Mucosa of descending colon (tissue), 3 donors: ENCODE results near the gene ERC1. TPM values are rescaled to one million over a fixed set of nuclear protein-coding genes. Genes with fewer than 3 reads are reported as not detected.

Source experiments
- ATAC-seq: fragments of 200-7000 bp; cut with Tn5 transposase; one replicate; pipeline ENCODE4 v1.9.1; 2020; ENCODE audit warnings: mild to moderate bottlenecking, moderate library complexity
- DNase-seq, 3 donors: peaks; one replicate each; pipeline ENCODE4 v3.0.0-alpha.2; 2020
- H3K36me3 ChIP-seq: fragments of 200-600 bp; one replicate; pipeline ENCODE4 v1.8.0; 2021; ENCODE audit warnings: low read depth, mild to moderate bottlenecking
- H3K4me1 ChIP-seq: fragments of 200-600 bp; one replicate; pipeline ENCODE4 v1.8.0; 2021; ENCODE audit warnings: low read depth, mild to moderate bottlenecking
- H3K4me3 ChIP-seq: fragments of 200-600 bp; one replicate; pipeline ENCODE4 v1.8.0; 2021; ENCODE audit warnings: mild to moderate bottlenecking
- H3K9me3 ChIP-seq: fragments of 200-600 bp; one replicate; pipeline ENCODE4 v1.8.0; 2021; ENCODE audit warnings: mild to moderate bottlenecking
- CTCF ChIP-seq: fragments of 200-600 bp; IDR thresholded peaks from one replicate; pipeline ENCODE4 v1.8.0; 2022; ENCODE audit warnings: antibody characterized with exemption, mild to moderate bottlenecking
- intact Hi-C, 2 donors: fragments of 100-400 bp; cut with DNase I in 1 of 2; cut with micrococcal nuclease in 1 of 2; formaldehyde crosslinking; loops; one replicate each; pipeline versions ENCODE4 v1.11.0 to v1.11.1; 2022; cut with DNase I, micrococcal nuclease
- total RNA-seq, 3 donors: library from RNA; stranded (reverse); fragmentation: NEBNext Ultra II Directional in 2 of 3; extraction: Animal tissue kit (Norgen Biotek cat#: 25700) in 2 of 3; gene quantifications; one replicate each; pipeline versions ENCODE4 v1.2.1 to v1.2.4, GENCODE V29; 2021 to 2023
- donor health status: DM: no; HTN: no; CAD: no; lungs with moderate emphysema.
- donor health status: DM: no; HTN: no; CAD: no.
- donor health status: DM: no; HTN: yes; CAD: no.

ERC1 gene
- total RNA-seq, 3 donors from 2014 or later: 42.6 to 76.3 (median 49.6) TPM

DNA sequence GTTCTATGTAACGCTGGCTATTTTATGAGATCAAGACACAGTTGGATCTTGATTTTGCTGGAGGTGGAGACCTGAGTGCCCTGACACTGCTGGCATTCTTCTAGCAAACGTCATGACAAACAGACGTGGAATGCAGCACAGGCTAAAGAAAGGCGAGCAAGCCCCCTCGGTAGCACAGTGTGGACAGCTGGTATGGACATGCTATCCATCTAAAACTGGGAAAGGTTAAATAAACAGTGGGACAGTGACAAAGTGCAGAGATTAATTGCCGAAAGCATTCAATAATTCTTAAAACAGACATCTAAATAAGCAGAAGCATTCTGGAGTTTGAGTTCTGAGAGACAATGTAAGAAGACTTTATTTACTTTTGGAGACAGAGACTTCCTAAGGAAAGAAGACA is 366.1 kb downstream of the ERC1 start:
- no peak for DNase-seq
- no peaks in the 10 kb centered on the region for H3K4me1 ChIP-seq
- intact Hi-C loops: no loop called here
- no peak overlapping the region for H3K4me3 ChIP-seq
- no peak for TF ChIP-seq CTCF
- no peaks in the 10 kb centered on the region for H3K36me3 ChIP-seq
- no peaks in the 10 kb centered on the region for H3K9me3 ChIP-seq
- ATAC-seq: no peak

DNA sequence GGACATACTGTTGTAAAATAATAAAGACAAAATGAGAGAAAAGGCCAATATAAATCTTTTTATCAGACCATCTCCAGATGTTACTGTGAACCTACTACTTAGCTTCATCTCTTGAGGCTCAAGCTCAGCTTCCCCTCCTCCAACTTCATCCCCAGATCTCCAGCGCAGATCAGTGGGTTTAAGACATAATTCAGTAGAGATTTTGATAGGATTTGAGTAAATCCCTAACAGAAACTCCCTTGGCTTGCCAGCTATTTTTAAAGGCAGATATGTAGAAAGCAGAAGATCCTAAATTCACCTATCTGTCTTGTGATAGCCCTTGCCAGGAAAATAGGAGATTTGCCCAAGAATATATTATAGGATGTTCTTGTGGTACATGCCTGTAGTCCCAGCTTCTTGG is 366.7 kb downstream of the ERC1 start:
- H3K4me3 ChIP-seq: no peak overlapping the region
- H3K36me3 ChIP-seq: no peaks in the 10 kb centered on the region
- ATAC-seq: no peak
- H3K4me1 ChIP-seq: no peaks in the 10 kb centered on the region
- DNase-seq: no peak
- intact Hi-C loops: no loop called here
- TF ChIP-seq CTCF: no peak
- H3K9me3 ChIP-seq: no peaks in the 10 kb centered on the region

DNA sequence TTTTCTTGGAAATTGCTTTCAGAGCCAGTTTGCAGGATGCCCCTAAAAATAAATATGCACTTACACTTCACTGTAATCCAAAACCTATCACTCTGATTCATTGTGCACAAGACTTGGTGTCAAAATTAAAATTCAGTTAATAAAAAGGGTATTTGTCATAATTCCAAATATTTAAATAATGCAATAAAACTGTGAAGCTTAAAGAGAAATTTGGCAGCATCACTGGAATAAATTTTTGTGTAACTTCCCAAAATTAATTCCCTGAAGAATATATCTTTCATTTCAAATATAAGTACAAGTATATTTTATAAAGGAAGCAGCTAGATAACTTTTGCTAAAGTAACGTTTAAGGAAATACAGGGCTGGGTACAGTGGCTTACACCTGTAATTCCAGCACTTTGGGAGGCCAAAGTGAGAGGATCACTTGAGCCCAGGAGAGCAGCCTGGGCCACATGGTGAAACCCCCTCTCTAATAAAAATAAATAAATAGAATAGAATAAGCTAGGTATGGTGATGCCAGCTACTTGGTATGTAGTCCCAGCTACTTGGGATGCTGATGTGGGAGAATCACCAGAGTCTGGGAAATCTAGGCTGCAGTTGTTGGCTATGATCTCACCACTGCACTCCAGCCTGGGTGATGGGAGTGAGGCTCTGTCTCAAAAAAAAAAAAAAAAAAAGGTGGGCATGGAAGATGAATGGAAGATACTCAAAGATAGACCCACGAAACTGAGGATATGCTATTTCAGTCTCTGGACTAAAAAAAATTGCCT is 369.6 kb downstream of the ERC1 start:
- no peaks in the 10 kb centered on the region for H3K36me3 ChIP-seq
- DNase-seq (no peak), ATAC-seq (no peak)
- H3K4me3 ChIP-seq: no peak overlapping the region
- H3K4me1 ChIP-seq: no peaks in the 10 kb centered on the region
- no peak for TF ChIP-seq CTCF
- H3K9me3 ChIP-seq: no peaks in the 10 kb centered on the region
- intact Hi-C loops: no loop called here

GRCh38 chr12:1362143-1362662 is 371.2 kb downstream of the ERC1 start:
- no peaks in the 10 kb centered on the region for H3K9me3 ChIP-seq
- H3K36me3 ChIP-seq: no peaks in the 10 kb centered on the region
- no peaks in the 10 kb centered on the region for H3K4me1 ChIP-seq
- intact Hi-C loops: no loop called here
- H3K4me3 ChIP-seq: no peak overlapping the region
- TF ChIP-seq CTCF: no peak
- DNase-seq (no peak), ATAC-seq (no peak)

GRCh38 chr12:1365703-1366102 is 374.7 kb downstream of the ERC1 start:
- H3K4me1 ChIP-seq: no peaks in the 10 kb centered on the region
- intact Hi-C loops: no loop called here
- TF ChIP-seq CTCF: no peak
- H3K4me3 ChIP-seq: no peak overlapping the region
- no peak for ATAC-seq
- H3K9me3 ChIP-seq: no peaks in the 10 kb centered on the region
- no peak for DNase-seq
- H3K36me3 ChIP-seq: no peaks in the 10 kb centered on the region
